GM18858 (cell line): ENCODE results near the gene KRTAP10-3.
"Not testable (repeated sequence)": the region's sequence is repeated elsewhere in the genome, so short reads cannot be mapped to it uniquely, and the experiment has no call there.

Source experiments
- ATAC-seq: cut with Tn5 transposase; IDR thresholded peaks from one replicate; pipeline ENCODE4 v1.9.1; 2021; ENCODE audit not compliant: unreplicated experiment

The KRTAP10-3 gene

DNA sequence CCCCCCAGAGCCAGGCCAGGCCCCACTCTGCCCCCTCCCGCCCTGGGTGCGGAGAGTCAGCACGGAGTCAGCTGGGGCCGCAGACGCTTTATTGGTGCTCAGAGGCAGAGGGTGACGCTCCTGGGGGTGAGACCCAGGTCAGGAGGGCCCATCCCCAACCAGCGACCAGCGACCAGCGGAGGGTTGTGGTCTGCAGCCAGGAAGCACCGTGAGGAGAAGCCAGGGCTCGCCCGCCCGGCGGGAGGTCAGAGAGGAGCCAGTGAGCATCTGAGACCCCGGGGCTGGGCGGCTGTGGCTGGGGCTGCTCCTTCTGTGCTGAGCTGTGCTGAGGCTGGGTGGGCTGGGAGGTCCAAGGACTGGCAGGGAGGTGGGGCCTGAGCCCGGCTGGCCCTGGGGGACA is 8.3 kb downstream of the KRTAP10-3 start:
- not testable (repeated sequence) for ATAC-seq

GRCh38 chr21:44549525-44550211 is 8.9 kb downstream of the KRTAP10-3 start:
- no peak for ATAC-seq

DNA sequence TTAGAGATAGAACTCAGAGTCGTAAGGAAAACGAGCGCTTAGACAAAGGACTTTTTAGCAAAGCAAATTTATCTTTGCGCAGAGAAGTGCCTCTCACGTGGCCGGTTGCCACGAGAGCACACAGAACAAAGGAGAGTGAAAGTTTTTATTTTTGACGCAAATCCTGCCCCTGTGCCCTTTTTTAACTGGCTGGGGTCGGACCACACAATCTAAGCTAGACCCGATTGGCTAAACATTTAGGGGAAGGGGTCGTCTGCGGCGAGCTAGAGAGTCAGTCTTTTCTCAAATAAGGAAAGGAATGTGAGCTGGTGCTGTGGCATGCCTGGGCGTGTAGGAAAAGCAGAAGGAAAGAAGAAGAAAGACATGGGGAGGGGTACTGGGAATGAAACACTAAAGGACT is 9.7 kb downstream of the KRTAP10-3 start:
- no peak for ATAC-seq

GRCh38 chr21:44548381-44548780 is 10.2 kb downstream of the KRTAP10-3 start:
- ATAC-seq = no peak

- no peak for ATAC-seq
These were observed 10.8 kb downstream of the KRTAP10-3 start for GRCh38 chr21:44547656-44548331.

DNA sequence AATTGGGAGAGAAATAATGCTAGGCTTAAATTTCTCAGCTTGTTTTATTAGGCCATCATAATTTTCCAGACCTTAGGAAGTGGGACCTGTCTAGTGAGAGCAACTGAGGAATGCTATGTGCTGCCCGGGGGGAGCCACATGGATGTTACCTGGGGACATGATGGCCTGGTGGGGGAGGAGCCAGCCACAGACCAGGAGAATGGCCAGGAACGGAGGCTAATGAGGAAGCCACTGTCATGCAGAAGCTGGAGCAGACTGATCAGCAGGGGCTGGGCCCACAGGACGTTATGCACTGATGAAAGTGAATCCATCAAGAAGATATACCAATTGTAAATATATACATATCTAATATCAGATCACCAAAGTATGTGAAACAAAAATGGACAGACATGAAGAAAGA is 14.0 kb downstream of the KRTAP10-3 start:
- ATAC-seq = no peak

- ATAC-seq = no peak
These were observed 15.9 kb downstream of the KRTAP10-3 start for GRCh38 chr21:44542716-44543115.

DNA sequence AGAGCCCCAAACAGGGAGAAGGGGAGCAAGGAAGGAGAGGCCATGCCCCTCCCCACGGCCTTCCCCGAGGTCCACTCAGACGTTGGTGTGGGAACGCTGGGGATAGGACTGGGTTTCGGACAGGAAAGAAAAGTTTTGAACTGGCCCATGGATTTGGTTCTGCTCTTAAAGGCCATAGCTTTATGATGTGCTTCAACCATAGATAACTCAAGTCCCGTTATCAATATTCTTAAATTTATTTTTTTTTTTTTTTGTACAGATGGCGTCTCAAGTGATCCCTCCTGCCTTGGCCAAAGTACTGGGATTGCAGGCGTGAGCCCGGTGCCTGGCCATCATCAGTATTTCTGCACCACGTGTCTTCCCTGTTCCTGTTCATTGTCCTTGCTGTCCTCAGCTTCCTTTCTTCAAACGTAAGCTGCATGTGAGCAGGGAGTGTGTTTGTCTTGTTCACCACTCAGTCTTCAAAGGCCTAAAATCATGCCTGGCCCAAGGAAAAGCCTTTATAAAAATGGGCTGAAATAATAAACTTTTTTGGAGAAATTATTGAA is 17.8 kb downstream of the KRTAP10-3 start:
- ATAC-seq = no peak

DNA sequence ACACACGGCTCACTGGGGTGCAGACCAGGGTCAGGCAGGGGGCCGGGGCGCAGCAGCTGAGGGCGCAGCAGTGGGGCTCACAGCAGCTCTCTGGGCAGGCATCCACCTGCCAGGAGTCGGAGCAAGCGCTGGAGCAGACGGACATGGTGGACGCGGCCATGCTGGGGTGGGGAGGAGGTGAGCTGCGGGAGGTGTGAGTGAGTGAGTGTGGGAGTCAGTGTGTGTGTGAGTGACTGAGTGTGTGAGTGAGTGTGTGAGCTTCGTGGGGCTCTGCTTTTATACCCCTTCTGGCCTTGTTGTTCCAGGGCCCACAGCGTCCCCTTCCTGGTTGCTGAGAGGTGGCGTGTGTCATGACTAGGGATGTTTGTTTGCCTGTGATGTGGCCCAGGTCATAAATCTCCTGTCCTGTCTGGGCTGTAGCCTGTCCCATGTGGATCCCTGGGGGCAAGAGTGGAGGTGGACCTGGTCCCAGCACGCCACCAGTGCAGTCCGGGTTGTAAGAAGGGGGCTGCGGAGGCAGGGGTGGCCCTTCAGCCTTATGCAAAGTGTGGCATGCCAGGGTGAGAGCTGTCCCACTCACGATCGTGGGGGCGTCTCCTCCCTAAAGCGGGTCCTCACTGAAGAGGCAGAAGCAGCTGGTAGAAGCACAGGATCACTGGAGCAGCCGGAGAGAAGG is 18.5 kb downstream of the KRTAP10-3 start, which contains the start of gene KRTAP10-1:
KRTAP10-1 (minus strand) TSS at position 205 of the 676 bp plus-strand sequence; CDS start at position 160, 45 bp downstream.
- ATAC-seq = no peak

DNA sequence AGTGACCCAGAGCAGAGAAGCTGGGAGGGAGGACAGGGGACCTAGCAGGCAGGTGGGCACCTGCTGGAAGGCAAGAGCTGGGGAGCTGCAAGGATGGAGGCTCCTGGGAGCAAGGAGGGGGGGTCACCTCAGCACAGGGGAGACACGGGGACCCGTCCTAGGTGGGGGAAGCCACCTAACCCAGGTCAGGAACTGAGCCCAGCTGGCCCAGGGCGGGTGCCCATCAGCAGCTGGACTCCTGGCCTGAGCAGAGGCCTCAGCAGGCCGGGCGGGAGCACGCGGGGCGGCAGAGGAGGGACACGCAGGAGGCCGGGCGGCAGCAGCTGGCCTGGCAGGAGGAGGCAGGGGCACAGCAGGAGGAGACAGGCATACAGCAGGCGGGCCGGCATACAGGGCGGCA is 19.5 kb downstream of the KRTAP10-3 start:
- ATAC-seq = no peak

GRCh38 chr21:44537930-44538911 is 20.4 kb downstream of the KRTAP10-3 start:
- no peak for ATAC-seq

DNA sequence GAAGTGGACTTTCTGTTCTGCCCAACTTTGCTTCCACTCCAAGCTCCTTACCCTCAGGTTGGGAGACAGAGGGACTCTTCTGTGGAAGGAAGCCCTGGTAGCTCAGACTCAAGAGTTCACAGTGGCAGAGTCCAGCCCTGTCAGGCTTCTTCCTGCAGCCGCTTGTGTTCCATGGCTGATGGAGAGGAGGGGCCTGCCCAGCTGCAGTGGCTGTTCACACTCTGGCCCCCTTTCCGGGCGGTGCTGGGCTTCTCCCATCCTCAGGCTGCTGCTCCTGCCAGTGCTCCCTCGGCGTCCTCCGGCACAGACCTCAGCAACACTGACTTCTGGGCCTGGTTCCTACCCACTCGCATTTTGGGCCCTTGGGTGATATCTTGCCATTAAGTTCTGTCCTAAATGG is 22.6 kb downstream of the KRTAP10-3 start:
- ATAC-seq = no peak

- ATAC-seq = no peak
These were observed 23.9 kb downstream of the KRTAP10-3 start for GRCh38 chr21:44534688-44535087.

- ATAC-seq = no peak
These were observed 24.5 kb downstream of the KRTAP10-3 start for GRCh38 chr21:44533891-44534627.

- no peak for ATAC-seq
These were observed 25.3 kb downstream of the KRTAP10-3 start for GRCh38 chr21:44533121-44533890.

GRCh38 chr21:44532712-44533111 is 25.9 kb downstream of the KRTAP10-3 start:
- no peak for ATAC-seq

DNA sequence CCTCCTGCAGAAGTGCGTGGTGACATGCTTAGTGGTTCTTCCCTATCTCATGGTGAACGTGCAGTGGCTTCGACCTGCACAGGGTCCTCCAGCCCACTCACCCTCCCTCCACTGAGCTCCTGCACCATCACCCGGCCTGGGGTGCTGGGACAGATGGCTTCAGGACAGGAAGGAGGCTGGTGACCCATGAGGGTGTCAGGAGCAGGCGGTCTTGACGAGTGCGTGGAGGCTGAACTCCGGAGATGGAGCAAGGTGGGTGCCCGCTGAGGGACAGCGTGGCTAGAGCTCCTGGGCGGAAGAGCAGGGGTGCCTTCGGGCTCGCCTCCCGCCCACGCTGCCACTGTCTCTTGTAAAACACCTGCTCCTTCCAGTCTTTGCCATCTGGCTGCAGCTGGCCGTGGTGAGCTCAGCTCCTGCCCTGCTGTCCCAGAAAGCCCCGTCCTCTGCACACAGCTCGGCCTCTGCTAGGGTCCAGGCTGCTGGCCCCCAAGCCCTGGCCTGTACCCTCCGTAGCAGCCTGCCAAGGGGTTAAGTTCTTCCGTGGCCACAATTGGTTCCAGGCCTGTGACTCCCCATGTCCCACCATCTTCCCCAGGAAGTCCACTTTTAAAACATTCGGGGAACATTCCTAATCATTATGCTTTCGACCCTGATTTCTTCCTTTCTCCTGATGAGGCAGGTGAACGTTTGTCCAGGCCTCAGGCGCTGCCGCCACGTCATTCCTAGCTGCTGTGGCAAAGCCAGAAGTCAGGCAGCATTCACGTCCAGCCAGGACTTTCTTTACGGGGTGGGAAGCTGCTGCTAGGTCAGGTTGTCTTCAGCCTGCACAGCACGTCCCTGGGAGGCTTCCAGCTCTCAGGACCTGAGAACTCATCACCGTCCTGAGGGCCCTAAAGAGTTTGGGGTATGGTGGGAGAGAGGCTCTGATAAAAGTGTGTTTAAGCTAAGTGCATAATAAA is 26.7 kb downstream of the KRTAP10-3 start:
- ATAC-seq = no peak
